SU-DHL-6 (cell line): ENCODE results near the gene CARMIL1.

Source experiments
- H2AFZ ChIP-seq: fragments of 200-600 bp; sonication (generic); 2 replicates; pipeline ENCODE4 v1.6.1; 2014; ENCODE audit warnings: low read depth, mild to moderate bottlenecking, moderate library complexity, mixed read lengths, antibody characterized with exemption, low read length; ENCODE audit not compliant: severe bottlenecking
- H3F3A ChIP-seq: fragments of 200-600 bp; shearing (Covaris generic); 2 replicates; pipeline ENCODE4 v1.6.0; 2016; ENCODE audit warnings: antibody characterized with exemption, mild to moderate bottlenecking; ENCODE audit not compliant: insufficient read depth
- H3K27ac ChIP-seq: fragments of 200-600 bp; sonication (generic); 2 replicates; pipeline ENCODE4 v1.5.1; 2016; ENCODE audit warnings: low read depth, mild to moderate bottlenecking, low read length, moderate library complexity, mixed read lengths
- H3K27me3 ChIP-seq: fragments of 200-600 bp; sonication (generic), shearing (Covaris generic); 2 replicates; pipeline ENCODE4 v1.6.0; 2014; ENCODE audit warnings: mild to moderate bottlenecking, low read length
- H3K36me3 ChIP-seq: fragments of 200-600 bp; sonication (generic); 2 replicates; pipeline ENCODE4 v1.6.1; 2014; ENCODE audit warnings: mild to moderate bottlenecking, low read length, mixed read lengths
- H3K4me2 ChIP-seq: fragments of 300-600, 200-600 bp; shearing (Covaris generic), sonication (generic); 2 replicates; pipeline ENCODE4 v1.6.0; 2014; ENCODE audit warnings: low read length, low read depth, mild to moderate bottlenecking; ENCODE audit not compliant: poor library complexity, severe bottlenecking
- H3K4me3 ChIP-seq: fragments of 200-600 bp; sonication (generic); 2 replicates; pipeline ENCODE4 v1.5.1; 2014; ENCODE audit warnings: antibody characterized with exemption, low read length, mild to moderate bottlenecking, mixed read lengths; ENCODE audit not compliant: insufficient read depth, poor library complexity, severe bottlenecking
- H3K79me2 ChIP-seq: fragments of 200-600 bp; sonication (generic); 2 replicates; pipeline ENCODE4 v1.6.1; 2014; ENCODE audit warnings: mild to moderate bottlenecking, low read length, moderate library complexity; ENCODE audit not compliant: insufficient read depth
- H3K9ac ChIP-seq: fragments of 200-600 bp; sonication (generic); 2 replicates; pipeline ENCODE4 v1.7.0; 2014; ENCODE audit warnings: mild to moderate bottlenecking, low read length
- H3K9me2 ChIP-seq: fragments of 200-600 bp; sonication (generic); replicated peaks from 2 replicates; pipeline ENCODE4 v1.6.1; 2014; ENCODE audit warnings: low read length; ENCODE audit not compliant: insufficient read depth
- H3K9me3 ChIP-seq: fragments of 200-600 bp; sonication (generic); 2 replicates; pipeline ENCODE4 v1.6.1; 2014; ENCODE audit warnings: low read length, mixed read lengths; ENCODE audit not compliant: insufficient read depth
- H4K20me1 ChIP-seq: fragments of 200-600 bp; sonication (generic); 2 replicates; pipeline ENCODE4 v1.6.1; 2014; ENCODE audit warnings: low read depth, mild to moderate bottlenecking, antibody characterized with exemption, low read length, moderate library complexity, mixed read lengths
- EZH2phosphoT487 ChIP-seq: fragments of 200-600 bp; sonication (generic), shearing (Covaris generic); conservative IDR thresholded peaks from 2 replicates; pipeline ENCODE4 v1.6.1; 2018; ENCODE audit warnings: mild to moderate bottlenecking, antibody characterized with exemption, low read length, moderate library complexity, mixed read lengths
- TF ChIP-seq, protein P1 (sequence below): fragments of 200-600 bp; sonication (generic); IDR thresholded peaks from one replicate; pipeline ENCODE4 v1.5.1; 2017; ENCODE audit warnings: antibody characterized with exemption, mild to moderate bottlenecking, low read length, moderate library complexity; ENCODE audit not compliant: insufficient read depth, poor library complexity, severe bottlenecking

CARMIL1 gene

DNA sequence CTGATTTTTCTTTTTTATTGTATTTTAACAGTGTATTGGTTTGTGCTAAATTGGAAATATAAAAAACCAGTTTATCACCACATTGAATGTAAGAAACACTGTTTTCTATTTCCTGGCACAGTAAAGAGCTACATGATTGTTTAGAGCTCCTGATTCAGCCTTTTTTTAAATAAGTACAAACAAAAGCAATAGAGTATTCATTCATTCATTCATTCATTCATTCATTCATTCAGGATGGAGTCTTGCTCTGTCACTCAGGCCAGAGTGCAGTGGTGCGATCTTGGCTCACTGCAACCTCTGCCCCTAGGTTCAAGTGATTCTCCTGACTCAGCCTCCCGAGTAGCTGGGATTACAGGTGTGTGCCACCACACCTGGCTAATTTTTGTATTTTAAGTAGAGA lies 276.0 kb downstream of the CARMIL1 start:
- Histone ChIP-seq H4K20me1 (no peaks in the 10 kb centered on the region), H3K36me3 (peaks cover 4% of the 10 kb centered on the region; the same call in 1 of the 2 replicates), H3K9me3 (no peaks in the 10 kb centered on the region), H3K4me2 (no peak overlapping the region), H3K9me2 (no peaks in the 10 kb centered on the region), H3K79me2 (no peaks in the 10 kb centered on the region), H3K27ac (no peak overlapping the region), H3K4me3 (no peak overlapping the region), H3K27me3 (no peaks in the 10 kb centered on the region), H3K9ac (no peak overlapping the region), H2AFZ (no peak overlapping the region), H3F3A (no peaks in the 10 kb centered on the region; the same call in 1 of the 2 replicates)
- TF ChIP-seq, protein P1, sequence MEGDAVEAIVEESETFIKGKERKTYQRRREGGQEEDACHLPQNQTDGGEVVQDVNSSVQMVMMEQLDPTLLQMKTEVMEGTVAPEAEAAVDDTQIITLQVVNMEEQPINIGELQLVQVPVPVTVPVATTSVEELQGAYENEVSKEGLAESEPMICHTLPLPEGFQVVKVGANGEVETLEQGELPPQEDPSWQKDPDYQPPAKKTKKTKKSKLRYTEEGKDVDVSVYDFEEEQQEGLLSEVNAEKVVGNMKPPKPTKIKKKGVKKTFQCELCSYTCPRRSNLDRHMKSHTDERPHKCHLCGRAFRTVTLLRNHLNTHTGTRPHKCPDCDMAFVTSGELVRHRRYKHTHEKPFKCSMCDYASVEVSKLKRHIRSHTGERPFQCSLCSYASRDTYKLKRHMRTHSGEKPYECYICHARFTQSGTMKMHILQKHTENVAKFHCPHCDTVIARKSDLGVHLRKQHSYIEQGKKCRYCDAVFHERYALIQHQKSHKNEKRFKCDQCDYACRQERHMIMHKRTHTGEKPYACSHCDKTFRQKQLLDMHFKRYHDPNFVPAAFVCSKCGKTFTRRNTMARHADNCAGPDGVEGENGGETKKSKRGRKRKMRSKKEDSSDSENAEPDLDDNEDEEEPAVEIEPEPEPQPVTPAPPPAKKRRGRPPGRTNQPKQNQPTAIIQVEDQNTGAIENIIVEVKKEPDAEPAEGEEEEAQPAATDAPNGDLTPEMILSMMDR = no peak

DNA sequence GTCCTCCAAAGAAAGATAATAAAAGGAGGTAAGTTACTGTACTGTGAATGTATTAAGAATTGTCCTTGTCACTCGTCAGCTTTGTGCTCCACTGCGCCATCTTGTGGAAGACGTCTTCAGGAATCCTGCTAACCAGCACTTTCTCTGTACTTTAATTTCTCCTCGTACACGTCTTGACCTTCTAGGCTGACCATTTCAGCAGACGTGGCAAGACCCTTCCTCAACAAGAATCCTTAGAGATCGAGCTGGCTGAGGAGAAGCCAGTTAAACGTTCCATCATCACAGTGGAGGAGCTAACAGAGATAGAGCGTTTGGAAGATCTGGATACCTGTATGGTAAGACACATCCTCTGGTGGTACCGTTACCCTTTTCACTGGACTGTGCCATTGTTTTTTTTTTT lies 277.3 kb downstream of the CARMIL1 start:
- no peak overlapping the region for H3K27ac ChIP-seq
- H3K4me3 ChIP-seq = no peak overlapping the region
- H3K79me2 ChIP-seq = no peaks in the 10 kb centered on the region
- H3K9me2 ChIP-seq = no peaks in the 10 kb centered on the region
- H3K9ac ChIP-seq = no peak overlapping the region
- peak overlapping the region; percentile 3 for H2AFZ ChIP-seq
- H3F3A ChIP-seq = no peaks in the 10 kb centered on the region; the same call in 1 of the 2 replicates
- H3K36me3 ChIP-seq = peaks cover 4% of the 10 kb centered on the region; the same call in 1 of the 2 replicates
- H3K9me3 ChIP-seq = no peaks in the 10 kb centered on the region
- no peaks in the 10 kb centered on the region for H4K20me1 ChIP-seq
- H3K4me2 ChIP-seq = no peak overlapping the region
- H3K27me3 ChIP-seq = no peaks in the 10 kb centered on the region
- no peak for TF ChIP-seq EZH2phosphoT487
- TF ChIP-seq, protein P1 = peak; percentile 98

DNA sequence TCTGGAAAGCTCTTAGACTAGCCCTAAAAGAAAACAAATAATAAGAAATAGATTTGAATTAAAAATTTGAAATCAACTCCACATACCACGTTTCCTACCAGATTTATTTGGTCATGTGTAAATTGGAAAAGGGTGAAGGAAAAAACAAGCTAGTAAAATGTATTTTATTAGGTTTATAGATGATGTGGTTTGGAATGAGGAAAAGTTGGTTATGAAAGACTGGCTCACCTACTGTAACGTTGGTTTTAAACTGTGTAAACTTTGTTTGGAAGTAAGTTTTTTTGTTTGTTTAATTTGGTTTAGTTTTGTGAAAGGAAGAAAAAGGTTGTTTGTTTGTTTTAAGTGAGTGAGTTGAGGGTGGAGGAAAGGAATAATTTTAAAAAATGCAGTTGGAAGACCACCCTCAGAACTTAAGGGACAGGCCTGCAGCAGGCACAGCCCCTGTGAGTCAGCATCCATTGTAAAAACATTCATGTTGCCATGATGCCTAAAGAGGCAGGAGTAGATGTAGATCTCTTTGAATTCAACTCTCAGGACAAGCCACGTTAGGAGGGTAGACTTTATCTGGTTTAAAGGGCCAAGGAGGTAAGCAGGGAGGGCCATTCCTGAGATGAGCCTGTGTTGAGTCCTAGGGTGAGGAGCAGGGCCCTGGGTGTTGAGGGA lies 279.1 kb downstream of the CARMIL1 start:
- Histone ChIP-seq H3K9me3 (no peaks in the 10 kb centered on the region), H3K27me3 (no peaks in the 10 kb centered on the region), H4K20me1 (no peaks in the 10 kb centered on the region), H3K4me3 (no peak overlapping the region), H3K9me2 (no peaks in the 10 kb centered on the region), H3K27ac (no peak overlapping the region), H3K36me3 (peaks cover 4% of the 10 kb centered on the region; the same call in 1 of the 2 replicates), H3K9ac (no peak overlapping the region), H2AFZ (no peak overlapping the region), H3K4me2 (no peak overlapping the region), H3K79me2 (no peaks in the 10 kb centered on the region), H3F3A (no peaks in the 10 kb centered on the region; the same call in 1 of the 2 replicates)
- TF ChIP-seq, protein P1 = no peak
- TF ChIP-seq EZH2phosphoT487 = no peak
